ENCODE measurements around the gene CCDC57.

DNA sequence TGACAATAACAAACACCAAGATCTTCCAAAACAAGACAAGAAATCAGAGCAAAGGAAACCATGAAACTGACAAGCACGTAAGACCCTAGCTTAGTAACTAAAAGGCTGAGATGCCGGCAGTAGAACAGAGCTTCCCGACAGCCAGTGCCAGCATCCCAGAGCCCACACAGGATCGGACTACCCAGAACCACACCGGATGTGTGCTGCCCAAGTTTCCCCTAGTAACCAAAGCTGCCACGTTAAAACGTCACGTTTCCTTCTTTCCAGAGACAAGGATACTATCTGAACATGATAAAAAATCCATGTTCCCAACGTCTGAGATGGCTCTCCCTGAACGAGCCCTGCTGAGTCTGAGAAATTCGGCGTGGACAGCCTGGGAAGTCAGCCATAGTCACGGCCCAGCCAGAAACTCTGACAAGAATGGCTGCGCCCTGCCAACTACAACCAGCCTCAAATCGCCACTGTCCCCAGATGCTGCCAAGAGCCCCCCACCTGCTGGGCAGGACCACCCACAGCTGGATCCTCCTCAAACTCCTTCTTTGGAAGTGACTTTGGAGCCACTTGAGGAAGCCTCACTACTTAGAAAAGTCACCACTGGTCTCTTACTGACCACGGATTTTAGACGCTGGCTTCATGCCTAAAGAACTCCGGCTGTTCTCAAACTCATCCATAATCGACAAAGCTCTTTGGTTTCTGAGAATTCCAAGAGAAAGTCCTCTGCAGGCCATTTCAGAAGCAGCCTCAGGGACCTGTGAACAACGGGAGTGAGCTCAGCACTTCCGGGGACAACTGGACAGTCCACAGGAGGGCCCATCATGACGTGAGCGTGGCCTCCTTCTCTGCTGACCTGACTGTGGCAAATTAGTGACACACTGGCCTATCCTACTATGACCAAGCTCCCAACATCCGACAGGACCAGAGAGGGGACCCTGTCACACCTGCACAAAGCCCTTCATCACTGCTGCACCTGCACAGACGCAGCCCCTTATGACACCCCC, 16.7 kb downstream of the CCDC57 start:
- TF ChIP-seq, protein P1, sequence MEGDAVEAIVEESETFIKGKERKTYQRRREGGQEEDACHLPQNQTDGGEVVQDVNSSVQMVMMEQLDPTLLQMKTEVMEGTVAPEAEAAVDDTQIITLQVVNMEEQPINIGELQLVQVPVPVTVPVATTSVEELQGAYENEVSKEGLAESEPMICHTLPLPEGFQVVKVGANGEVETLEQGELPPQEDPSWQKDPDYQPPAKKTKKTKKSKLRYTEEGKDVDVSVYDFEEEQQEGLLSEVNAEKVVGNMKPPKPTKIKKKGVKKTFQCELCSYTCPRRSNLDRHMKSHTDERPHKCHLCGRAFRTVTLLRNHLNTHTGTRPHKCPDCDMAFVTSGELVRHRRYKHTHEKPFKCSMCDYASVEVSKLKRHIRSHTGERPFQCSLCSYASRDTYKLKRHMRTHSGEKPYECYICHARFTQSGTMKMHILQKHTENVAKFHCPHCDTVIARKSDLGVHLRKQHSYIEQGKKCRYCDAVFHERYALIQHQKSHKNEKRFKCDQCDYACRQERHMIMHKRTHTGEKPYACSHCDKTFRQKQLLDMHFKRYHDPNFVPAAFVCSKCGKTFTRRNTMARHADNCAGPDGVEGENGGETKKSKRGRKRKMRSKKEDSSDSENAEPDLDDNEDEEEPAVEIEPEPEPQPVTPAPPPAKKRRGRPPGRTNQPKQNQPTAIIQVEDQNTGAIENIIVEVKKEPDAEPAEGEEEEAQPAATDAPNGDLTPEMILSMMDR (IDR thresholded peaks at IDR 0.05): no peak
- no peak for TF ChIP-seq POLR2A (IDR thresholded peaks at IDR 0.05)

Data from heart left ventricle (tissue), 13 donors.